Right lobe of liver (tissue), 6 donors: ENCODE measurements around the gene MTM1. TPM values are rescaled to one million over a fixed set of nuclear protein-coding genes. Genes with fewer than 3 reads are reported as not detected.
A peak's percentile ranks its signal among the peaks of the same experiment; 100 is the strongest.

ENCODE experiments used
- ATAC-seq, 4 donors: fragments of 200-7000 bp; cut with Tn5 transposase; one replicate each; pipeline ENCODE4 v1.9.1; 2020; ENCODE audit warnings: mild to moderate bottlenecking in 4 of 4, moderate library complexity in 4 of 4
- DNase-seq, 3 donors: peaks; one replicate each; pipeline ENCODE4 v3.0.0-alpha.2; 2020
- H3K27ac ChIP-seq, 3 donors: fragments of 200-600 bp; one replicate each; pipeline ENCODE4 v1.8.0; 2022
- H3K27me3 ChIP-seq, 2 donors: fragments of 200-600 bp; one replicate each; pipeline ENCODE4 v1.8.0; 2022
- H3K36me3 ChIP-seq, 4 donors: fragments of 200-600 bp; sonication (generic) in 1 of 4; one replicate each; pipeline versions ENCODE4 v1.5.1 to v1.8.0; 2017 to 2022; ENCODE audit warnings: control low read depth in 1 of 4
- H3K4me1 ChIP-seq, 4 donors: fragments of 200-600 bp; sonication (generic) in 1 of 4; one replicate each; pipeline versions ENCODE4 v1.5.1 to v1.8.0; 2017 to 2022; ENCODE audit warnings: control low read depth in 1 of 4
- H3K4me3 ChIP-seq, 3 donors: fragments of 200-600 bp; one replicate each; pipeline ENCODE4 v1.8.0; 2022
- H3K9me3 ChIP-seq, 4 donors: fragments of 200-600 bp; sonication (generic) in 1 of 4; one replicate each; pipeline versions ENCODE4 v1.5.1 to v1.8.0; 2017 to 2022; ENCODE audit warnings: control low read depth in 1 of 4
- POLR2A ChIP-seq: fragments of 450-650 bp; IDR thresholded peaks from one replicate; pipeline ENCODE4 v1.6.1; 2017; ENCODE audit warnings: antibody characterized with exemption, mild to moderate bottlenecking
- WGBS: methylation state at CpG from one replicate; pipeline ENCODE4 v1.1.6; 2018; ENCODE audit warnings: low coverage, low lambda C conversion rate; ENCODE audit not compliant: insufficient coverage; ENCODE audit errors: missing lambda C conversion rate; 5-methylcytosine and 5-hydroxymethylcytosine counted together
- intact Hi-C, 2 donors: fragments of 100-400 bp; cut with DNase I; formaldehyde crosslinking; loops; one replicate each; pipeline versions ENCODE4 v1.11.2 to v1.14.1; 2022
- total RNA-seq, 6 experiments: library from RNA; depleted of rRNA in 2 of 6; stranded (reverse); fragments of >200 nt in 2 of 6; fragmentation: NEBNext Ultra II Directional in 3 of 6; extraction: Animal tissue kit (Norgen Biotek cat#: 25700) in 3 of 6; gene quantifications; one replicate each; pipeline versions ENCODE4 v1.1.0 to v1.2.4, GENCODE V29; 2016 to 2023
- TF ChIP-seq, protein P1 (sequence below), 4 donors: fragments of 200-600 bp in 3 of 4; fragments of 450-650 bp in 1 of 4; IDR thresholded peaks; one replicate each; pipeline versions ENCODE4 v1.5.1 to v1.8.0; 2016 to 2022; ENCODE audit warnings: antibody characterized with exemption in 4 of 4, mild to moderate bottlenecking in 2 of 4
- donor health status: DM: no; HTN: yes; CAD: no.
- donor health status: DM: no; HTN: no; CAD: no.
- donor health status: DM: no; HTN: no; CAD: no.
- donor health status: DM: no; HTN: yes; CAD: no.
- donor health status: DM: no; HTN: yes; CAD: no.

The MTM1 gene
- total RNA-seq, 6 experiments from 2014 or later = 9.8 to 18.0 (median 13.5) TPM

DNA sequence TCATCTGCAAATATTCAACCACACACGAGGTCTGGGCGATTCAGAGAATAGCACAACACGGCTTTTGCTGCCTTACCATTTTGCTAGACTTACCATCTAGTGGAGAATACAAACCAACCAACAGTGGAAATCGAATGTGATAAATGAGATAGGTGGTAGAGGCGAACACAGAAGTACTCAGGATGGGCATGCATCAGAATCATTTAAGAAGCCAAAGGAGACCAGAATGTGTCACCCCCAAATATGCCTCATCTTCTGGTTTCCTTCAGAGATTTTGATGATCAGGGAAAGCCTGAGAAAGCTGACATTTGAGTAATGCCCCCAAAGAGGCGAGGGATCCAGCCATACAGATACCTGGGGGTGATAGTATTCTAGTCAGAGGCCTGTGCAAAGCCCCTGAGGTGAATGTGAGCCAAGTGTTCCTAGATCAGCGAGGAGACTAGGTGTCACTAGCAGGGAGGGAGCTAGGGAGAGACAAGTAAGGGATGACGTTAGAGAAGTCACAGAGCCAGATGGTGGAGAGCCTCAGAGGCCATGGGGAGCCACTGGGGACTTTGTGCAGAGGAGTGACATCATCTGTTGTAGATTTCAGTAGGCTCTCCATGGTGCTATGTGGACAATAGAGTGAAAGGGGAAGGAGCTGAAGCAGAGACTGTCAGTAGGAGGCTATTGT lies 126.5 kb downstream of the MTM1 start:
- ATAC-seq (peak in 1 of 4 donors; percentile 35), DNase-seq (no peak)
- no peaks in the 10 kb centered on the region for H3K9me3 ChIP-seq
- intact Hi-C loops = no loop called here
- no peaks in the 10 kb centered on the region for H3K36me3 ChIP-seq
- no peaks in the 10 kb centered on the region for H3K27me3 ChIP-seq
- WGBS = 50% methylated on average over 8 of the region's 8 CpGs
- H3K4me3 ChIP-seq = no peak overlapping the region
- H3K27ac ChIP-seq = no peak overlapping the region
- H3K4me1 ChIP-seq = peaks cover 0 to 5% (median 0%) of the 10 kb centered on the region in 4 donors
- TF ChIP-seq, protein P1, sequence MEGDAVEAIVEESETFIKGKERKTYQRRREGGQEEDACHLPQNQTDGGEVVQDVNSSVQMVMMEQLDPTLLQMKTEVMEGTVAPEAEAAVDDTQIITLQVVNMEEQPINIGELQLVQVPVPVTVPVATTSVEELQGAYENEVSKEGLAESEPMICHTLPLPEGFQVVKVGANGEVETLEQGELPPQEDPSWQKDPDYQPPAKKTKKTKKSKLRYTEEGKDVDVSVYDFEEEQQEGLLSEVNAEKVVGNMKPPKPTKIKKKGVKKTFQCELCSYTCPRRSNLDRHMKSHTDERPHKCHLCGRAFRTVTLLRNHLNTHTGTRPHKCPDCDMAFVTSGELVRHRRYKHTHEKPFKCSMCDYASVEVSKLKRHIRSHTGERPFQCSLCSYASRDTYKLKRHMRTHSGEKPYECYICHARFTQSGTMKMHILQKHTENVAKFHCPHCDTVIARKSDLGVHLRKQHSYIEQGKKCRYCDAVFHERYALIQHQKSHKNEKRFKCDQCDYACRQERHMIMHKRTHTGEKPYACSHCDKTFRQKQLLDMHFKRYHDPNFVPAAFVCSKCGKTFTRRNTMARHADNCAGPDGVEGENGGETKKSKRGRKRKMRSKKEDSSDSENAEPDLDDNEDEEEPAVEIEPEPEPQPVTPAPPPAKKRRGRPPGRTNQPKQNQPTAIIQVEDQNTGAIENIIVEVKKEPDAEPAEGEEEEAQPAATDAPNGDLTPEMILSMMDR (IDR thresholded peaks at IDR 0.05) = no peak
- TF ChIP-seq POLR2A = no peak

- intact Hi-C loops = no loop called here
- no CpG with 5 or more reads among the region's 1 CpG for WGBS
- ATAC-seq (peak in 1 of 4 donors; percentile 6), DNase-seq (no peak)
- H3K27ac ChIP-seq = no peak overlapping the region
- no peaks in the 10 kb centered on the region for H3K36me3 ChIP-seq
- H3K9me3 ChIP-seq = no peaks in the 10 kb centered on the region
- H3K4me3 ChIP-seq = no peak overlapping the region
- H3K27me3 ChIP-seq = no peaks in the 10 kb centered on the region
- peaks cover 0 to 5% (median 0%) of the 10 kb centered on the region in 4 donors for H3K4me1 ChIP-seq
- TF ChIP-seq POLR2A = no peak
- TF ChIP-seq, protein P1 (IDR thresholded peaks at IDR 0.05) = no peak
Observed at GRCh38 chrX:150696331-150696730, 127.9 kb downstream of the MTM1 start.

- intact Hi-C loops = no loop called here
- TF ChIP-seq, protein P1 (IDR thresholded peaks at IDR 0.05) = no peak
- TF ChIP-seq POLR2A = no peak
- H3K9me3 ChIP-seq = no peaks in the 10 kb centered on the region
- H3K27ac ChIP-seq = no peak overlapping the region
- H3K27me3 ChIP-seq = no peaks in the 10 kb centered on the region
- 29% methylated on average over 4 of the region's 4 CpGs for WGBS
- ATAC-seq = no peak
- DNase-seq = no peak
- H3K4me1 ChIP-seq = peaks cover 0 to 5% (median 0%) of the 10 kb centered on the region in 4 donors
- H3K36me3 ChIP-seq = no peaks in the 10 kb centered on the region
- H3K4me3 ChIP-seq = no peak overlapping the region
Observed at GRCh38 chrX:150696866-150697265, 128.4 kb downstream of the MTM1 start.

DNA sequence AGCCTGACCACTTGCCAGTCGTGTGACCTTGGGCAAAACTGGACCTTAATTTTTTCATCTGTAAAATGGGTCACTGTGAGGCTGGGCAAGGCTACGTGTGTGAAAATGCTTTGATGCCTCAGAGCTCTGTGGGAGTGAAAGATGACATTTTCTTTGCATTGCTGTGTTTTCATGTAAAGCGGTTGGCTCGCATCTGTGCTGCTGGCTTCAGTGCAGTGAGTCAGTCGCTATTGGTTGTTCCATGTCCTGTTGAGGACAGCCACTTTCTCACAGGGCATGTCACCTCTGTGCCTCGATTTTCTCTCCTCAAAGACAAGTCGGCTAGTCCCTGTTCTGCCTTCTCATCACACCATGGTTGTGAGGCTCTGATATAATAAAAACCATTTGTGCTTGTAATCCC lies 129.2 kb downstream of the MTM1 start:
- no peak overlapping the region for H3K27ac ChIP-seq
- no peak for ATAC-seq
- WGBS = 63% methylated on average over 3 of the region's 7 CpGs

More for the DNA sequence above, 129.2 kb downstream of the MTM1 start:
- Histone ChIP-seq H3K36me3 (no peaks in the 10 kb centered on the region), H3K4me3 (no peak overlapping the region), H3K27me3 (no peaks in the 10 kb centered on the region), H3K4me1 (peaks cover 0 to 5% (median 0%) of the 10 kb centered on the region in 4 donors), H3K9me3 (no peaks in the 10 kb centered on the region)
- no peak for TF ChIP-seq POLR2A
- TF ChIP-seq, protein P1 (IDR thresholded peaks at IDR 0.05) = no peak
- no peak for DNase-seq
- intact Hi-C loops = no loop called here
